ENCODE results near the gene ATAD1. TPM values are rescaled to one million over a fixed set of nuclear protein-coding genes. Genes with fewer than 3 reads are reported as not detected.

ATAD1 gene
- polyA plus RNA-seq, 3 donors = 6.3 to 13.2 (median 10.2) TPM

- intact Hi-C loops (cut with micrococcal nuclease) = no loop called here
Measured at GRCh38 chr10:87842776-87843497, 24.9 kb upstream of the ATAD1 start.

GRCh38 chr10:87842220-87842641 is 24.2 kb upstream of the ATAD1 start:
- no peak overlapping the region for H3K4me3 Mint-ChIP-seq
- H3K4me3 ChIP-seq (replicated peaks in 1 of 3; ENCODE audit: low read depth in 2 of 3, low read length in 3 of 3) = no peak overlapping the region
- peaks cover 7% of the 10 kb centered on the region for H3K4me1 Mint-ChIP-seq
- peaks cover 0 to 3% of the 10 kb centered on the region in 2 donors for H3K4me1 ChIP-seq (ENCODE audit: control insufficient read depth in 1 of 2, insufficient read depth in 2 of 2, low read length in 2 of 2)
- H3K9ac ChIP-seq (ENCODE audit: insufficient read depth, low read length, poor library complexity, severe bottlenecking) = no peak overlapping the region
- no CpG with 5 or more reads among the region's 1 CpG for WGBS (ENCODE audit: insufficient coverage)
- H3K36me3 Mint-ChIP-seq = no peaks in the 10 kb centered on the region
- H4K20me1 ChIP-seq (ENCODE audit: insufficient read depth, low read length) = no peaks in the 10 kb centered on the region
- H3K9me3 ChIP-seq (replicated peaks in 1 of 2; ENCODE audit: control insufficient read depth in 1 of 2, insufficient read depth in 1 of 2, low read length in 2 of 2) = no peaks in the 10 kb centered on the region
- no peaks in the 10 kb centered on the region for H3K9me3 Mint-ChIP-seq
- intact Hi-C loops (cut with micrococcal nuclease) = no loop called here
- no peak overlapping the region for H3K4me2 ChIP-seq (replicated peaks; ENCODE audit: extremely low read depth, low read length, poor library complexity, severe bottlenecking)
- H3K27ac ChIP-seq (ENCODE audit: low read depth in 1 of 2, low read length in 2 of 2) = no peak overlapping the region
- H3K27me3 Mint-ChIP-seq (ENCODE audit: low read depth in 3 of 3) = peaks cover 0 to 1% (median 0%) of the 10 kb centered on the region in 3 donors
- DNase-seq = no peak
- no peak overlapping the region for H3K27ac Mint-ChIP-seq
- no peaks in the 10 kb centered on the region for H3K36me3 ChIP-seq (replicated peaks in 1 of 2; ENCODE audit: control insufficient read depth in 1 of 2, insufficient read depth in 2 of 2, low read length in 2 of 2)
- no peak for TF ChIP-seq CTCF (IDR thresholded peaks at IDR 0.05)
- no peaks in the 10 kb centered on the region for H3K79me2 ChIP-seq (ENCODE audit: insufficient read depth, low read length)
- H3K27me3 ChIP-seq (ENCODE audit: control insufficient read depth in 2 of 2, insufficient read depth in 2 of 2, low read length in 2 of 2) = no peaks in the 10 kb centered on the region
- no peak overlapping the region for H2AFZ ChIP-seq (ENCODE audit: insufficient read depth, low read depth, low read length, poor library complexity, severe bottlenecking)

More at GRCh38 chr10:87842776-87843497, 24.9 kb upstream of the ATAD1 start:
- Histone ChIP-seq H3K4me3 (replicated peaks in 1 of 3; ENCODE audit: low read depth in 2 of 3, low read length in 3 of 3) (no peak overlapping the region), H3K9me3 (replicated peaks in 1 of 2; ENCODE audit: control insufficient read depth in 1 of 2, insufficient read depth in 1 of 2, low read length in 2 of 2) (no peaks in the 10 kb centered on the region), H3K9ac (ENCODE audit: insufficient read depth, low read length, poor library complexity, severe bottlenecking) (no peak overlapping the region), H3K27me3 (ENCODE audit: control insufficient read depth in 2 of 2, insufficient read depth in 2 of 2, low read length in 2 of 2) (no peaks in the 10 kb centered on the region), H3K4me1 (ENCODE audit: control insufficient read depth in 1 of 2, insufficient read depth in 2 of 2, low read length in 2 of 2) (no peaks in the 10 kb centered on the region), H3K79me2 (ENCODE audit: insufficient read depth, low read length) (no peaks in the 10 kb centered on the region), H3K27ac (ENCODE audit: low read depth in 1 of 2, low read length in 2 of 2) (no peak overlapping the region), H3K4me2 (replicated peaks; ENCODE audit: extremely low read depth, low read length, poor library complexity, severe bottlenecking) (no peak overlapping the region), H4K20me1 (ENCODE audit: insufficient read depth, low read length) (no peaks in the 10 kb centered on the region), H3K36me3 (replicated peaks in 1 of 2; ENCODE audit: control insufficient read depth in 1 of 2, insufficient read depth in 2 of 2, low read length in 2 of 2) (no peaks in the 10 kb centered on the region), H2AFZ (ENCODE audit: insufficient read depth, low read depth, low read length, poor library complexity, severe bottlenecking) (no peak overlapping the region)
- TF ChIP-seq CTCF (IDR thresholded peaks at IDR 0.05) = no peak
- DNase-seq = no peak
- Mint-ChIP-seq H3K9me3 (no peaks in the 10 kb centered on the region), H3K27ac (no peak overlapping the region), H3K4me1 (peaks cover 4% of the 10 kb centered on the region), H3K36me3 (no peaks in the 10 kb centered on the region), H3K4me3 (no peak overlapping the region), H3K27me3 (ENCODE audit: low read depth in 3 of 3) (peaks cover 0 to 1% (median 0%) of the 10 kb centered on the region in 3 donors)

Data from CD14-positive monocyte (primary cell).